Mesendoderm (in vitro differentiated cells): ENCODE measurements around the gene ELAPOR1.

Source experiments
- DNase-seq: peaks from one replicate; pipeline ENCODE4 v3.0.0; 2013
- H2AK5ac ChIP-seq: 2 replicates; pipeline ENCODE4 v1.6.1; 2013; ENCODE audit warnings: low read length, inconsistent platforms
- H2BK120ac ChIP-seq: 2 replicates; pipeline ENCODE4 v1.6.1; 2013; ENCODE audit warnings: low read depth, mild to moderate bottlenecking, low read length, moderate library complexity, mixed read lengths
- H2BK15ac ChIP-seq: replicated peaks from 2 replicates; pipeline ENCODE4 v1.6.1; 2013; ENCODE audit warnings: low read depth, mild to moderate bottlenecking, moderate library complexity
- H2BK5ac ChIP-seq: 2 replicates; pipeline ENCODE4 v1.6.1; 2013; ENCODE audit warnings: low read length, inconsistent platforms
- H3K18ac ChIP-seq: 2 replicates; pipeline ENCODE4 v1.6.1; 2013; ENCODE audit warnings: mild to moderate bottlenecking, low read length, mixed read lengths
- H3K23ac ChIP-seq: one replicate; pipeline ENCODE4 v1.6.1; 2013; ENCODE audit warnings: low read length
- H3K27ac ChIP-seq: 2 replicates; pipeline ENCODE4 v1.5.1; 2013; ENCODE audit warnings: low read depth, mild to moderate bottlenecking, inconsistent platforms, low read length, moderate library complexity
- H3K27me3 ChIP-seq: 2 replicates; pipeline ENCODE4 v1.6.1; 2013; ENCODE audit warnings: low read length, control low read depth, mild to moderate bottlenecking, inconsistent platforms; ENCODE audit not compliant: insufficient read depth, poor library complexity
- H3K36me3 ChIP-seq: 2 replicates; pipeline ENCODE4 v1.6.1; 2013; ENCODE audit warnings: low read length, inconsistent platforms; ENCODE audit not compliant: control insufficient read depth, insufficient read depth
- H3K4ac ChIP-seq: one replicate; pipeline ENCODE4 v1.6.1; 2013; ENCODE audit warnings: low read depth, mild to moderate bottlenecking, low read length, moderate library complexity
- H3K4me1 ChIP-seq: 2 replicates; pipeline ENCODE4 v1.6.1; 2013; ENCODE audit warnings: low read depth, low read length, inconsistent platforms; ENCODE audit not compliant: control insufficient read depth
- H3K4me2 ChIP-seq: 2 replicates; pipeline ENCODE4 v1.6.1; 2013; ENCODE audit warnings: low read length
- H3K4me3 ChIP-seq: 2 replicates; pipeline ENCODE4 v1.5.1; 2013; ENCODE audit warnings: mild to moderate bottlenecking, low read length
- H3K56ac ChIP-seq: one replicate; pipeline ENCODE4 v1.6.1; 2013; ENCODE audit warnings: low read length
- H3K79me1 ChIP-seq: 2 replicates; pipeline ENCODE4 v1.6.1; 2013; ENCODE audit warnings: low read length, inconsistent platforms
- H3K79me2 ChIP-seq: 2 replicates; pipeline ENCODE4 v1.6.1; 2013; ENCODE audit warnings: mild to moderate bottlenecking, low read length; ENCODE audit not compliant: control insufficient read depth, insufficient read depth
- H3K9ac ChIP-seq: 2 replicates; pipeline ENCODE4 v1.6.1; 2013; ENCODE audit warnings: low read length, inconsistent platforms
- H4K5ac ChIP-seq: one replicate; pipeline ENCODE4 v1.6.1; 2013; ENCODE audit warnings: low read length
- H4K8ac ChIP-seq: one replicate; pipeline ENCODE4 v1.6.1; 2013; ENCODE audit warnings: low read depth, mild to moderate bottlenecking, control low read depth, low read length, moderate library complexity
- WGBS: extraction: QIAGEN DNeasy Blood & Tissue Kit; methylation state at CpG from one replicate; pipeline ENCODE4 v1.1.7; 2013; ENCODE audit warnings: low lambda C conversion rate, missing lambda C conversion rate; ENCODE audit not compliant: insufficient coverage; ENCODE audit errors: extremely low coverage; 5-methylcytosine and 5-hydroxymethylcytosine counted together

ELAPOR1 gene

DNA sequence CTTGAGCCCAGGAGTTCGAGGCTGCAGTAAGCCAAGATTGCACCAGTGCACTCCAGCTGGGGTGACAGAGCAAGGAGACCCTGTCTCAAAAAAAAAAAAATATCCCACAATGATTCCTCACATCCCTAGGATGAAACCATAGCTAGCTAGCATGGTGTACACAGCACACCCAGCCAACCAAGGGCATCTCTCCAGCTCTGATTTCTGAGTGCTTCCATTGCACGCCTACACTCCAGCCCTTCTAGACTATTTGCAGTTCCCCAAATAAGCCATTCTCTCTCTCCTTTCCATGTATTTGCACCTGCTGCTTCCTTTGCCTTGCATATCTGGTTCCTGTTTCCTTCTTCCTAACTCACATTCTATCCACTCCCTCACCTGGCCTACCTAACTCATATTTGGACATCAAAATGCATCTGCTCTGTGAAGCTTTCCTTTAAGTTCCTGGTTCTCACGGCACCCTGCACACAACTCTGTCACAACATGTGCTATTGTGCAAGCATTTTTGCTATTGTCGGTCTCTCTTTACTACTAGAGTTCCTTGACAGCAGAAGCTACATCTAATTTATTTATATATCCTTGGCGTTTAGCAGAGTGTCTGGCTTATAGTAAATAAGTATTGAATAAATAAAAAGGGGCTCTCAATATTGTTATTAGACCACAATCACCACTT is 2.4 kb upstream of the ELAPOR1 start:
- H3K9ac ChIP-seq, result no peak overlapping the region
- no peak overlapping the region for H4K8ac ChIP-seq
- H3K4me1 ChIP-seq, result no peaks in the 10 kb centered on the region
- H2BK120ac ChIP-seq, result no peak overlapping the region
- no peak overlapping the region for H2BK15ac ChIP-seq
- H3K23ac ChIP-seq, result no peak overlapping the region
- H3K4me2 ChIP-seq, result no peak overlapping the region
- H2AK5ac ChIP-seq, result no peak overlapping the region
- no peaks in the 10 kb centered on the region for H3K79me2 ChIP-seq
- no peaks in the 10 kb centered on the region for H3K36me3 ChIP-seq
- H3K27me3 ChIP-seq, result peaks cover 20% of the 10 kb centered on the region
- no peak overlapping the region for H2BK5ac ChIP-seq
- DNase-seq, result no peak
- no peak overlapping the region for H3K56ac ChIP-seq
- no peaks in the 10 kb centered on the region for H3K79me1 ChIP-seq
- H3K4me3 ChIP-seq, result no peak overlapping the region
- WGBS, result no CpG with 5 or more reads among the region's 5 CpGs
- H3K4ac ChIP-seq, result no peak overlapping the region
- no peak overlapping the region for H3K27ac ChIP-seq
- H4K5ac ChIP-seq, result no peak overlapping the region
- no peak overlapping the region for H3K18ac ChIP-seq

DNA sequence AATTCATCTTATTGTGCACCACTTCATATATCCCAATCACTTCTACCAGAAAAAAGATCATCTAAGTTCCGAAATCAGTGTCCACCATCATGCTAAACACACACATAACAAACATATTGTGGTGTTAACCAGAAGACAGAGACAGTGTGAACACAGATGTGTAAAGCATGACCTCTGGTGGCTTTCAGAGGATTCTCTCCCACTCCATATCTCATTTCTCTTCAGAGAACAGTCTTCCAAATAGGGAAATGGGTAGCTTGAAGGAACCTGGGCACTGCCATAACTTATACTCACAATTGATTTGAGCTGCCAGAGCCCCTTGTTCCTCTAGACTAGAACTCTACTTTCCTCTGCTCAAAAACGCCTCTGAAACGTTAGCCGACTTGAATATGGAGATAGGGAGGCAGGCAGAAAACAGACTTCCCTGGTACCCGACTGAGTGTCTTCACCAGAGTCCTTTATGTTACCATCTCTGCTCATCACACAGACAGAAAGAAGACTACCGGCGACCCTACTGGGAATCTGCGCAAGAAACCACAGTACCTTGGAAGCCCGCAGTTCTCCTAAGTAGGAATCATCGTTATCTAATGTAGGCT is 1.8 kb upstream of the ELAPOR1 start:
- no peaks in the 10 kb centered on the region for H3K79me2 ChIP-seq
- H2AK5ac ChIP-seq, result no peak overlapping the region
- no peak overlapping the region for H2BK120ac ChIP-seq
- H3K4ac ChIP-seq, result no peak overlapping the region
- no peak overlapping the region for H4K8ac ChIP-seq
- no peak overlapping the region for H3K27ac ChIP-seq
- H3K4me2 ChIP-seq, result no peak overlapping the region
- no peak overlapping the region for H2BK5ac ChIP-seq
- H3K4me1 ChIP-seq, result no peaks in the 10 kb centered on the region
- peaks cover 20% of the 10 kb centered on the region for H3K27me3 ChIP-seq
- H3K36me3 ChIP-seq, result no peaks in the 10 kb centered on the region
- no peak overlapping the region for H3K4me3 ChIP-seq
- no peak overlapping the region for H2BK15ac ChIP-seq
- WGBS, result 100% methylated on average over 1 of the region's 10 CpGs
- no peak overlapping the region for H3K18ac ChIP-seq
- no peaks in the 10 kb centered on the region for H3K79me1 ChIP-seq
- H3K23ac ChIP-seq, result no peak overlapping the region
- H3K56ac ChIP-seq, result no peak overlapping the region
- peak; percentile 43 for DNase-seq
- H4K5ac ChIP-seq, result no peak overlapping the region
- H3K9ac ChIP-seq, result no peak overlapping the region

DNA sequence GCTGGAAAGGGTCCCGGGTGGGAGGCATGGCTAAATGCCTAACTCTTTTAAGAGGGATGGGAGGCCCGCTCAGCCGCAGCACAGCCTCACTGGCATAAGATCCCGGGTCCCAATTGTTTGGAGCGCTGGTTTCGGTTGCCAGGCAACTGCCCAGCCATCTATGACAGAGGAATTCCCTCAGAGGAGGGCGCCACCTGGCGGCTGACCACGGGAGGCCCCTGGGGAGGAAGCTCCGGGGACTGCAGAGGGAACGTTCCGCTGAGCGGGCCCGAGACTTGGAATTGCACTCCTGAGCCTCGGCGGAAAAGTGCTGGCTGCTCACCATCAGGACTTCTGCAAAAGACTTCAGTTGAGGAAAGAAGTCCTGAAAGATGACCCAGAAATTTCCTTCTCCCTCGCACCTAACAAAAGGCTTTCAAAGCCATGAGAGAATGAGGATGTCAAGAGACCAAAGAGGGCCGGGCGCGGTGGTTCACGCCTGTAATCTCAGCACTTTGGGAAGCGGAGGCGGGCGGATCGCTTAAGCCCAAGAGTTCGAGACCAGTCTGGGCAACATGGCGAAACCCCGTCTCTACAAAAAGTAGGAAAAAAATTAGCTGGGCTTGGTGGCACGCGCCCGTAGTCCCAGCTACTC is 1.1 kb upstream of the ELAPOR1 start:
- Histone ChIP-seq H3K36me3 (no peaks in the 10 kb centered on the region), H2BK5ac (no peak overlapping the region), H3K56ac (no peak overlapping the region), H2AK5ac (no peak overlapping the region), H3K23ac (no peak overlapping the region), H3K9ac (no peak overlapping the region), H2BK120ac (no peak overlapping the region), H3K79me2 (no peaks in the 10 kb centered on the region), H3K4me3 (no peak overlapping the region), H4K8ac (no peak overlapping the region), H3K4me1 (no peaks in the 10 kb centered on the region), H3K4ac (no peak overlapping the region), H2BK15ac (no peak overlapping the region), H3K79me1 (no peaks in the 10 kb centered on the region), H3K18ac (no peak overlapping the region), H4K5ac (no peak overlapping the region), H3K27ac (no peak overlapping the region), H3K4me2 (peak overlapping the region; percentile 40), H3K27me3 (peaks cover 20% of the 10 kb centered on the region)
- no CpG with 5 or more reads among the region's 31 CpGs for WGBS
- peak; percentile 98 for DNase-seq

DNA sequence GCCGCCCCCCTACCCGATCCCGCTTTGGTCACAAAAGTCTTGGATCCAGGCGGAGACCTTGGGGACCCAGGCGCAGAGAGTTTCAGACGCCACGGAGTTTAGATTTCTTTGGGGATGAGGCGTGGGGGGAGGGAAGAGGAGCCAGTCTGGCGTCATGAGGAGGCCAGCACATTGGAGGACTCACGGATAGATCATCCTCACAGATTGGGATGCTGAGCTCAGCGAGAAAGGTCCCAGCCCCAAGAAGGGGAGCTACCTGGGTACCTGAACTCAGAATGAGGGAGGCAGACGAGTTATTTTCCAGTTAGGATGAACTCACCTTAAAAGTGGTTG is 393 bp downstream of the ELAPOR1 start:
- no peaks in the 10 kb centered on the region for H3K79me2 ChIP-seq
- no peaks in the 10 kb centered on the region for H3K36me3 ChIP-seq
- H3K56ac ChIP-seq, result no peak overlapping the region
- peaks cover 20% of the 10 kb centered on the region for H3K27me3 ChIP-seq
- H3K18ac ChIP-seq, result no peak overlapping the region
- H3K4ac ChIP-seq, result no peak overlapping the region
- no peak overlapping the region for H2BK15ac ChIP-seq
- no peak overlapping the region for H2BK5ac ChIP-seq
- no peak overlapping the region for H2BK120ac ChIP-seq
- no peaks in the 10 kb centered on the region for H3K79me1 ChIP-seq
- DNase-seq, result no peak
- H3K4me1 ChIP-seq, result no peaks in the 10 kb centered on the region
- WGBS, result no CpG with 5 or more reads among the region's 12 CpGs
- H3K27ac ChIP-seq, result no peak overlapping the region
- H3K9ac ChIP-seq, result no peak overlapping the region
- no peak overlapping the region for H3K23ac ChIP-seq
- no peak overlapping the region for H2AK5ac ChIP-seq
- no peak overlapping the region for H4K5ac ChIP-seq
- H3K4me3 ChIP-seq, result no peak overlapping the region
- peak overlapping the region; percentile 6 for H3K4me2 ChIP-seq
- no peak overlapping the region for H4K8ac ChIP-seq

DNA sequence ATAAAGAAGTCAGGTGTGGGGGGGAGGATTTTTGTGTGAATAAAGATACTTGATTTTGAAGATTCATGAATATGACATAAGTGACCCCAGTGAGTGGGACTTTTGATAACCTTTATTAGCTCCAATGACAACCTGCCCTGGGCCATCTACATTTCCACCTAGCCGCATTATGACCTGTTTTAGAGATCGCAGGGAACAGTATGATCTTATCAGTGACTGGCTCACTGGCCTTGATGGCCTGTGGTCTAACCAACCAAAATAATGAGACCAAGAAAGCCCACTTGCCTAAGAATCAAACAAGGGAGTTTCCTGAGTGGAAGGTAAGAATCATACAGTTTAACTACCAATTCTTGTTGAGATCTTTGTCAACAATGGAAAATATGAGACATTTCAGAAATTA is 1.8 kb downstream of the ELAPOR1 start:
- Histone ChIP-seq H3K27ac (no peak overlapping the region), H3K4ac (no peak overlapping the region), H3K4me3 (no peak overlapping the region), H3K36me3 (no peaks in the 10 kb centered on the region), H3K4me1 (no peaks in the 10 kb centered on the region), H2BK15ac (no peak overlapping the region), H3K4me2 (no peak overlapping the region), H2AK5ac (no peak overlapping the region), H3K27me3 (peaks cover 18% of the 10 kb centered on the region), H4K8ac (no peak overlapping the region), H2BK5ac (no peak overlapping the region), H3K18ac (no peak overlapping the region), H3K79me1 (no peaks in the 10 kb centered on the region), H3K79me2 (no peaks in the 10 kb centered on the region), H2BK120ac (no peak overlapping the region), H3K23ac (no peak overlapping the region), H4K5ac (no peak overlapping the region), H3K56ac (no peak overlapping the region), H3K9ac (no peak overlapping the region)
- no CpG with 5 or more reads among the region's 2 CpGs for WGBS
- DNase-seq, result no peak
